Ascending aorta (tissue), 2 donors: ENCODE measurements around the gene FBXO3. TPM values are rescaled to one million over a fixed set of nuclear protein-coding genes. Genes with fewer than 3 reads are reported as not detected.
A peak's percentile ranks its signal among the peaks of the same experiment; 100 is the strongest.

Source experiments
- DNase-seq, 2 donors: peaks; one replicate each; pipeline ENCODE4 v3.0.0-alpha.2; 2019; ENCODE audit warnings: low spot score in 2 of 2
- H3K27ac ChIP-seq, 2 donors: fragments of 200-600 bp; sonication (generic); one replicate each; pipeline ENCODE4 v1.5.1; 2016 to 2017; ENCODE audit warnings: mild to moderate bottlenecking in 1 of 2
- H3K27me3 ChIP-seq: fragments of 200-600 bp; sonication (generic); one replicate; pipeline ENCODE4 v1.5.1; 2017
- H3K36me3 ChIP-seq, 2 donors: fragments of 200-600 bp; sonication (generic); one replicate each; pipeline ENCODE4 v1.5.1; 2016
- H3K4me1 ChIP-seq, 2 donors: fragments of 200-600 bp; sonication (generic); one replicate each; pipeline ENCODE4 v1.5.1; 2016 to 2017; ENCODE audit warnings: mild to moderate bottlenecking in 1 of 2
- H3K4me3 ChIP-seq, 2 donors: fragments of 200-600 bp; sonication (generic); one replicate each; pipeline ENCODE4 v1.5.1; 2016 to 2017; ENCODE audit warnings: mild to moderate bottlenecking in 1 of 2
- H3K9me3 ChIP-seq, 2 donors: fragments of 200-600 bp; sonication (generic); one replicate each; pipeline ENCODE4 v1.5.1; 2016
- intact Hi-C: fragments of 100-400 bp; cut with DNase I; formaldehyde crosslinking; loops from one replicate; pipeline ENCODE4 v1.15.1; 2023
- total RNA-seq: library from RNA; depleted of rRNA; stranded (reverse); fragments of >200 nt; gene quantifications from one replicate; pipeline ENCODE4 v1.1.0, GENCODE V29; 2016
- TF ChIP-seq, protein P1 (sequence below), 3 experiments: fragments of 200-600 bp in 2 of 3; fragments of 450-650 bp in 1 of 3; sonication (generic) in 2 of 3; IDR thresholded peaks; one replicate each; pipeline ENCODE4 v1.5.1; 2016 to 2019; ENCODE audit warnings: antibody characterized with exemption in 3 of 3, mild to moderate bottlenecking in 1 of 3, moderate library complexity in 1 of 3

FBXO3 gene
- total RNA-seq, 1 donor from 2014 or later, result 11.8 TPM

GRCh38 chr11:33692541-33692940 is 81.8 kb downstream of the FBXO3 start:
- peaks cover 0 to 2% of the 10 kb centered on the region in 2 donors for H3K9me3 ChIP-seq
- H3K27me3 ChIP-seq, result no peaks in the 10 kb centered on the region
- H3K36me3 ChIP-seq, result no peaks in the 10 kb centered on the region
- peak overlapping the region; percentile 84 to 89 for H3K27ac ChIP-seq
- DNase-seq, result no peak
- peaks cover 6 to 25% of the 10 kb centered on the region in 2 donors for H3K4me1 ChIP-seq
- TF ChIP-seq, protein P1, sequence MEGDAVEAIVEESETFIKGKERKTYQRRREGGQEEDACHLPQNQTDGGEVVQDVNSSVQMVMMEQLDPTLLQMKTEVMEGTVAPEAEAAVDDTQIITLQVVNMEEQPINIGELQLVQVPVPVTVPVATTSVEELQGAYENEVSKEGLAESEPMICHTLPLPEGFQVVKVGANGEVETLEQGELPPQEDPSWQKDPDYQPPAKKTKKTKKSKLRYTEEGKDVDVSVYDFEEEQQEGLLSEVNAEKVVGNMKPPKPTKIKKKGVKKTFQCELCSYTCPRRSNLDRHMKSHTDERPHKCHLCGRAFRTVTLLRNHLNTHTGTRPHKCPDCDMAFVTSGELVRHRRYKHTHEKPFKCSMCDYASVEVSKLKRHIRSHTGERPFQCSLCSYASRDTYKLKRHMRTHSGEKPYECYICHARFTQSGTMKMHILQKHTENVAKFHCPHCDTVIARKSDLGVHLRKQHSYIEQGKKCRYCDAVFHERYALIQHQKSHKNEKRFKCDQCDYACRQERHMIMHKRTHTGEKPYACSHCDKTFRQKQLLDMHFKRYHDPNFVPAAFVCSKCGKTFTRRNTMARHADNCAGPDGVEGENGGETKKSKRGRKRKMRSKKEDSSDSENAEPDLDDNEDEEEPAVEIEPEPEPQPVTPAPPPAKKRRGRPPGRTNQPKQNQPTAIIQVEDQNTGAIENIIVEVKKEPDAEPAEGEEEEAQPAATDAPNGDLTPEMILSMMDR (IDR thresholded peaks at IDR 0.05), result no peak
- intact Hi-C loops, result loop anchor here (1.0 to 10.0 kb wide), 4 partner anchors 8 to 665 kb away; partner anchors contain the start of genes ABTB2 and C11orf91
- peak overlapping the region in 1 of 2 donors; percentile 15 for H3K4me3 ChIP-seq

- Histone ChIP-seq H3K9me3 (peaks cover 0 to 7% of the 10 kb centered on the region in 2 donors), H3K27me3 (no peaks in the 10 kb centered on the region), H3K36me3 (no peaks in the 10 kb centered on the region), H3K4me3 (peak overlapping the region; percentile 3 to 15), H3K27ac (peak overlapping the region; percentile 84 to 89), H3K4me1 (peaks cover 6 to 25% of the 10 kb centered on the region in 2 donors)
- intact Hi-C loops, result loop anchor here (1.0 to 10.0 kb wide), 4 partner anchors 8 to 665 kb away; partner anchors contain the start of genes ABTB2 and C11orf91
- TF ChIP-seq, protein P1 (IDR thresholded peaks at IDR 0.05), result no peak
- peak; percentile 41 to 92 for DNase-seq
Measured at GRCh38 chr11:33692013-33692504, 82.3 kb downstream of the FBXO3 start.

DNA sequence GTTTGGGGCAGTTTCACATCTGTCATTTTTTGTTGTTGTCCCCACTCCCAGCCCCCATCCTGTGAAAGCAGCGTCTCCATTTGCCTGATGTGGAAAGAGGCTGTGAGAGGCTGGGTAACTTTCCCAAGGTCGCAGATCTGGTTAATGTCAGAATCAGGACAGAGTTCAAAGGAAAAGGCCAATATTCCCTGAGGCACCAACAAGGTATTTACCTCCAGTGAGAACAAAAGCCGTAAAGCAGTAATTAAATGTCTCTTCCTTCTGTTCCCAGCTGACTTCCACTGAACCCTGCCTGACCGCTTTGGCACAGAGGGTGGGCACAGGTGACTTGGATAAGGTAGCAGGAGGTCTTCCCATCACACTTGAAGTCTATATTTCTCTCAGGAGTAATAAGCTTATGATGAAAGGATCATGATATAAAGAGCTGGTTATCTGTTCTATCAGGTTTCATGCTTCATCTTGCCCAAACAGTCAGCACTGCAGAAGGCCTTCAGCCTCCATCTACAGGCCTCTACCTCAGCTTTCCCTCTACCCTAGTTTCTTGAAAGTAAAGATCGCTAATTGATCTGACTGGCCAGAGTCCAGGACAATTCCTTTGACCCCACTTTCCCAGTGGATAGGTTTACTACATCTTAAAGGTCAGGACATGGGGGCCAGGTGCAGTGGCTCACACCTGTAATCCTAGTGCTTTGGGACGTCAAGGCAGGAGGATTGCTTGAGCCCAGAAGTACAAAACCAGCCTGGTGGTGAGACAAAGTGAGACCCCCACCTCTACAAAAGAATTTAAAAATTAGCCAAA is 83.1 kb downstream of the FBXO3 start:
- Histone ChIP-seq H3K36me3 (no peaks in the 10 kb centered on the region), H3K27ac (peak overlapping the region; percentile 84 to 89), H3K27me3 (no peaks in the 10 kb centered on the region), H3K4me3 (no peak overlapping the region), H3K9me3 (peaks cover 0 to 7% of the 10 kb centered on the region in 2 donors), H3K4me1 (peaks cover 6 to 25% of the 10 kb centered on the region in 2 donors)
- no peak for DNase-seq
- intact Hi-C loops, result loop anchor here (2.0 to 10.0 kb wide), 4 partner anchors 84 to 666 kb away; partner anchors contain the start of genes ABTB2 and FBXO3
- TF ChIP-seq, protein P1 (IDR thresholded peaks at IDR 0.05), result no peak

Other genes starting within 250 kb of the FBXO3 start
- gene C11orf91, start 73.7 kb downstream of the FBXO3 start, total RNA-seq, result not detected
- 637 TPM for gene CD59, start 38.1 kb downstream of the FBXO3 start, total RNA-seq
- 56.0 TPM for gene LMO2, start 117.6 kb upstream of the FBXO3 start, total RNA-seq